Stimulated activated CD4-positive, alpha-beta T cell treated with anti-CD3 and anti-CD28 coated beads, TNF-alpha, amount 100 ng/mL, for 24 hours (primary cell): ENCODE measurements around the gene ABAT.

Source experiments
- DNase-seq, 3 experiments: peaks; one replicate each; pipeline ENCODE4 v3.0.0-alpha.2; 2020; ENCODE audit warnings: low read depth in 3 of 3

Gene ABAT

DNA sequence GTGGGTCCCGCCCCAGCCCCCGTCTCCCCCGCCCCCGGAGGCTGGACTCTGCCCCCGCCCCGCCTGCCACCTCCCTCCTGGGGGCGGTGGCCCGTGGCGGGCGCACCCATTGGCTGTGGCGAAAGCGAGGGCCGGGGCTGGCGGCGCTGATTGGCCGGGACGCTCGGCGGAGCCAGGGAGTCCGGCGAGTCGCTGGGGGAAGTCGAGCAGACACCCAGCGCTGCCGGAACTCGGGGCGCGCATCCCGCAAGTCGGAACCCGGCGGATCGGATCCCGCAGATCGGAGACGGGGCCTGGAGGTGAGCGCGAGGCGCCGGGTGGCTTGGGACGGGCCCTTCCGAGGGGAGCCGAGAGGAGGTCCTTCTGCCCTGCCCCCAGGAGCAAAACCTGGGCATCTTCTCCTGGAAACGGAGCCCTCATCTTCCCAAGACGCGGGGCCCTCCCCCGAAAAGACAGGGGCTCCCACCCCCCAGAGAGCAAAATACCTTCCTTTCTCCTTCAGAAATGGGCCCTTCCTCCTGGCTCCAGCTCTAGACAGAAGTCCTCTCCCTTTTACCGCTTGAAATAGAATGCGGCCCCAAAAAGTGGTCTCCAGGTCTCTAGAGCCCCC, at the start of gene ABAT:
Gene ABAT, plus strand, starts transcription at position 205 of the 610 bp plus-strand sequence. CDS start 61,123 bp downstream, outside the sequence.
- peak; percentile 72 to 84 (median 74) for DNase-seq

DNA sequence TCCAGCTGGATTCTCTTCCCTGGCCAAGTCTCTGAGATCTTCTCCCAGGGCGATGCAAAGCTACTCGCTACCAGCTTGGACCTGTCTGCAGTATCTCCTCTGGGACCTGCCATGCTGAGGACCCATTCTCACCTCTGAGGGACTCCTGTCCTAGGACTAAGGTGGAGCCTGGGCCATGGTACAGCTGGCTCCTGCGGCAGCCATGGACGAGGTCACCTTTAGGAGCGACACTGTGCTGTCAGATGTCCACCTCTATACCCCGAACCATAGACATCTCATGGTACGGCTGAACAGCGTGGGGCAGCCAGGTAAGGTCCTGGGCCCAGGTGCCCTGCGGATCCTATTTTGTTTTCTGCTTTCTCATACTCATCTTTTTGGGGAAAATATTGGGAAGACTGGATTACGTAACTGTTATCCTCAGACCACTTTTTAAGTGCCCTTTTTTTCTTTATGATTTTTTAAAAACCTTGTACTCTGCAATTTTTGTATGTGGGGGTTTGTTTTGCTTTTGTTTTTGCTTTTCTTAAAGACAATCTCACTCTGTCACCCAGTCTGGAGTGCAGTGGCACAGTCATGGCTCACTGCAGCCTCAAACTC, 48.8 kb upstream of the ABAT start:
- DNase-seq = no peak

DNA sequence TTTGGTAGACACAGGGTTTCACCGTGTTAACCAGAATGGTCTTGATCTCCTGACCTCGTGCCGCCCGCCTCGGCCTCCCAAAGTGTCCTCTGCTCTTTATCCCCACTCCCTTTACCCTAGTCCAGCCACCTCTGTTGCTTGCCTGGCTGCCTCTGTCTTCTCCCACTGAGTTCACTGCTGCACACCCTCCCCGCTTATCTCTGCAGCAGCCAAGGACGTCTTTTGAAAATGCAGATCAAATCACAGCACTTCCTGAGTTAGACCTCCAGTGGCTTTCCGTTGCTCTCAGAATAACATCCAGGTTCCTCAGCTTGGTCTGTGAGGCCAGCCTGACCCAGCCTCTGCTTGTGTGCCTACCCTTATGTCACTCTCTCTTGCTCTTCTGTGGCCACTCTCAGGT, 47.5 kb upstream of the ABAT start:
- DNase-seq = no peak

DNA sequence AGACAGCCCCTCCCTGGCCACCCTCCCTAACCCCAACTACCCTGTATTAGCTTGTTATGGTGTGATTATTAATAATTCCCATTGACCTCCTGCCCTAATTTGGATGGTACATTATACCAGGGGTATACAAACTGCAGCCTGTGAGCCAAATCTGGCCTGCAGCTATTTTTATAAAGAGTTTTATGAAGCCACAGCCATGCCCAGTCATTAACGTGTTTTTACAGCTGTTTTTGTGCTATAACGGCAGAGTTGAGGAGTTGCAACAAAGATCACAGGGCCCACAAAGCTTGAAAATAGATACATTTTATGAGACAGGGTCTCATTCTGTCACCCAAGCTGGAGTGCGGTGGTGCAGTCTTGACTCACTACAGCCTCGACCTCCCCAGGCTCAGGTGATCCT, 47.0 kb upstream of the ABAT start:
- DNase-seq = no peak

DNA sequence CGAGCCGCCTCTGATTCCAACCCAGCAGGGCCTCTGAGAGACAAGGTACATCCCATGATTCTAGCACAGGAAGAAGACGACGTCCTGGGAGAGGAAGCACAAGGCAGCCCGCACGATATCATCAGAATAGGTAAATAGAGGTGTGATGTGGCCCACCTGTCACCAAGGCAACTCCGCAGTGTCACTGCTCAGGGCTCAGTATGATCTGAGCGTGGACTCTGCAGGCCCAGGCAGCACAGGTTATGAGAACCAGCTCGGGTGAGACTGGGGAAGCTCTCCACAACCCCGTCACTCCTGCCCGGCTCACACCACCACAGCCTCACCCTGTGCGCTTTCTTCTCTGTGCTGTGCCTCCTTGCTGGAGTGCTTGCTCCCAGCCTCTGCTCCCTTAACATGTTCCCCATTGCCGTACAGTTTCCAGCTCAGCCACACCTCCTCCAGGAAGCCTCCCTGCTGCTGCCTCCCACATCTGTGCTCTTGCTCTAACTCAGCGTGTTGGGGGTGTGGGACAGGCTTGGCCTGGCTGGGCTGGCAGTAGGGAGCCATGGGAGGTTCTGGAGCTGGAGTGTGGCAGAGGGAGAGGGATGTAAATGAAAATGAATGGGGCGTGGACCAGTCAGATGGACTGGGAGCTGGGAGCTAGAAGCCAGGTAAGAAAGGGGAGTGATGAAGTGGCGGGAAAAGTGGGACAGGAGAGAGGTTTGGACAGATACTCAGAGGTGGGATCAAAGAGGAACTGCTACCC, 45.3 kb upstream of the ABAT start:
- DNase-seq = no peak

DNA sequence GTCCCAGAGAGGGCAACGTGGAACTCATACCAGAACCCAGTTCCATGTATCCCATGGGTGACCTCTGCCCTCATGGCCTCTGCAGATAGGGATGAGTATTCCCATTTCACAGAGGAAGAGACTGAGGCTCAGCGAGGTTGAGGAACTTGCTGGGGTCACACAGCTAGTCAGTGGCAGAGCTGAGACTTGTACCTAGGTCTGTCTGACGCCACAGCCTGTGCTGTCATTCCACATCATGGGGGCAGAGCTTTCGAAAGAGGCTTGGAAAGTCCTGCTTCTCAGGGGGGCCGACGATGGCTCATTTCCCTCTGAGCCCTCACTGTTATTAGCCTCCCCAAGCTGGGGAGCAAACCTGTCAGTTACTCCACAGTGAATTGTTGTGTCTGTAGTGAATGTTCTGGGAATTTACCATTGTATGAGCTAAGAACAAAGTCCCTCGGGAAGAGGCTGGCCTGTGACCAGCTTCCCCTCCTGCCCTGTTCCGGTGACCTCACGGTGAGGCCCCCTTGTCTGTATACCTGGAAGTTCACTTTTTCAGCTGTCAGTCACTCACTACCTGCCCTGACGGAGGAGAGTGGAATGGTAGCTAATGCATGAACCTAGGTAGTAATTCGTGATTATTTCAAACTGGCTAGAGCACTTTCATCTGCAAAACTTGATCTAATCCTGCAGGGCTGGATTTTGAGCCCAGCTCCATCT, 44.0 kb upstream of the ABAT start:
- no peak for DNase-seq

DNA sequence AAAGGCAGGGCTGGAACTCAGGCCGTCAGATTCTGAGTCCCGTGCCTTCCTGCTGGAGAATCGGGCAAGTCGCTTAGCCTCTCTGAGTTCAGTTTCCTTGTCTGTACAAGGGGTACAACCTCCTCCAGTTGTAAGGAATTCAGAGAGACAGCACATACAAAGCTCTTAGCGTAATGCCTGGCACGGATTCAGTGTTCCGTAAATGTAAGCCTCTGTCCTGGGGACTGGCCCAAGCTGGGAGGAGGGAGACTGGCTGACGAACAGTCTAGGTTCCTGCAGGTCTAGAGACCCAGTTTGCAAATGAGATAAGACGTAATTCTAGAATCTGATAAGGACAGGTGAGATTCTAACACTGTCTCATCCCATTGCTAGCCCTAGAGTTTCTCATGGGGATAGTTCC, 43.0 kb upstream of the ABAT start:
- no peak for DNase-seq

DNA sequence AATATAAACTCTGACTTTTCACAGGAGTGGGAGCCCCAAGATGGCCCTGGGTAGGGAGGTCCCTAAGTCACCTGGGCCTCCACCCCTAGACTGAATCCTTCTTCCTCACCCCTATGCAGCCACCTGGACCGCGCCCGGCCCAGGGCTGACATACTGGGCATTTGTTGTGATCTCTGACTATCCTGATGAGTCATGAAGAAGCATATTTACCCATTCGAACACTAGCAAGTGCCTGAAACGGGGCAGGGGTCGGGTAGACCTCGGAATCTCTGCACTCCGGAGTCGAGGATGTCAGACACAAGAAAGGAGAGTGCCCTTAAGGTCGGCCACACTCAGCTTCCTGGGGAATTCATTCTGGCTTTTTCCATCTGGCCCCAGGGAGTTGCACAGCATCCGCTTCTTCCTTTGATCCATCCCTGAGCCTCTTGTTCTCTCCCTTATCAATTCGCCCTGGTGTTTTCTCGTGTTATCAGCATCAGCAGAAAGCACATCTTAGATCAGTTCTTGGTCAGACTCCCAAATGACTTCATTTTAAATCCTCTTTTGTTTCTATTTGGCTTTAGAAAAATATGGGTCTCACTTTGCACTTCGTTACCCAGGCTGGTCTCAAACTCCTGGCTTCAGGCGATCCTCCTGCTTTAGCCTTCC, 42.5 kb upstream of the ABAT start:
- DNase-seq = no peak

DNA sequence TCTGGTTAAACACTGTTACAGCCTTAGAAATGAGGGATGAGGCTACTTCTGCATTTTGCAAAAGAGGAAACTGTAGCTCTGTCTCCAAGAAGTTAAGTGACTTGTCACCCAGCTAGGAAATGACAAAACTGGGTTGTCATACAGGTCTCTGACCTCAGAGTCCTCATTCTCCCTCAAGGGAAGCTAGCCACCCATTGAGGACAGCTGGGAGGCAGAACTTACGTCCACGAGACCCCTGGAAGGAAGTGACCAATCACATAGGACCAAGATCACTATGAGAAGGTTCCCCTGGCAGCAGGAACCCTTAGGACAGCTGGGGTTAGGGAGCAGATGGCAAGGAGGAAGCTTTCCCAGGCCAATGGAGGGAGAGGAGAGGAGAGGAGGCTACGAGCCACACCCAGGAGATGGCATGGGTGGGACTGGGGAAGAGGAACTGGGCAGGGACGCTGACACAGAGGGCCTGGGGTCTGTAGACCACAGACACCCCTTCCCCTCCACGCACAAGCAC, 41.7 kb upstream of the ABAT start:
- DNase-seq = no peak

DNA sequence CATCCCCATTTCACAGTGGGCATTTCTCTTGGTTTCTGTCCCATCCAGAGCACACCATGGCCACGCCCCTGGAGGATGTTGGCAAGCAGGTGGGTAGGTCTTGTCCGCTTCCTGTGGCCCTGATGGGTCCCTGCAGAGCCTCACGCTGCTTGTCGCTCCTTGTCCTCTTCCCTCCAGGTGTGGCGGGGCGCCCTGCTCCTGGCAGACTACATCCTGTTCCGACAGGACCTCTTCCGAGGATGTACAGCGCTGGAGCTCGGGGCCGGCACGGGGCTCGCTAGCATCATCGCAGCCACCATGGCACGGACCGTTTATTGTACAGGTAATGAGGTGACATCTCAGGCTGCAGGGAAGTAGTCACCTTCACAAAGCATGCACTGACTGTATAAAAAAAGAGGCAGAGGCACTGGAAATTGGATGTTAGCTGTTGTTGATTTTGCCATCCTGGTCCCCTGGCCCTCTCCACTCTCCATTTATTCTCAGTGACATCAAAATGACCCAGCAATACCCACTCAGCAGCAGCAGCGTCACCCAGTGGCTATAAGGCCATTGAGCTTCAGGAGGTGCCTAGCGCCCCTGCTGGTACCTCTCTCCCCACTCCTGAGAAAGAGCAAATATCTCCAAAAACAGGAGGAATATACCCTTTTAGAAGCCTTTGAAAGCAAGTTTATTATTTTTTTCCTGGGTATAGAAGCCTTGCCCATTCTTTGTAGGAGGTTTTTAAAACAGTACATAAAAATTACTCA, 39.3 kb upstream of the ABAT start:
- no peak for DNase-seq

DNA sequence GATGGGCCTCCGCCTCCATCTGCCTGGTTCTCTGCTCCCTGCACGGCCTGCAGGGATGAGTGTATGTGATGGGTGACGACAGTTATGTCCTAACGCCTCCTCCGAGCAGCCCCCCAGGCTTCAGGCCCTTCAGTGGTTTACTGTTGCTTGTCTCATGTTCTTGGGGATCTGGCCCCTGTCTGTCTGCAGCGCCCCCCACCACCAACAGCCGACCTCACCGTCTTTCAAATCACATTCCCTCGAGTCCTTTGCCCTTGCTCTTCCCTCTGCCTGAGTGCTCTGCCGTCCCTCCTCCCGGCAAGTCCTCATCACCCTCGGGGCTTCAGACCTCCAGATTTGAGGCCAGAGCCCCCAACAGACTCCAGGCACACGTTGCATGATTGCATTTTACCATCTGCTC, 34.7 kb upstream of the ABAT start:
- DNase-seq = no peak

DNA sequence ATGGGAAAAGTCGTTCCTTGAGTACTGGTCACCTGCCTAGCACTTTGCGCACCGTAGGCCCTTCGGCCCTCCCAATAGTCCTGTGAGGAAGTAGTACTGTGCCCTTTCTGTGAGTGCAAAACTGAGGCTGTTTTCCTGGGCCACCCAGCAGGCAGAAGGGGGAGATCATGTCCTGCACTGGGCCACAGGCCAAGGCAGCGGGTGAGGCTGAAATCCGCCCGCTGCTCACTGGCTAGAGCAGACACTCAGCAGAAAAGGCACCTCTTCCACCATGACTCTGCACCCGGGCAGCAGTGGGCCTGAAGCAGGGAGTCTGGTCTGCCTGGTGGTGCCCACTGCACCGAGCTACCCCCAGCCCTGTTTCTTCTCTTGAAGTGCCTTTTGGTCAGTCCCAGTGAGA, 32.7 kb upstream of the ABAT start:
- no peak for DNase-seq

DNA sequence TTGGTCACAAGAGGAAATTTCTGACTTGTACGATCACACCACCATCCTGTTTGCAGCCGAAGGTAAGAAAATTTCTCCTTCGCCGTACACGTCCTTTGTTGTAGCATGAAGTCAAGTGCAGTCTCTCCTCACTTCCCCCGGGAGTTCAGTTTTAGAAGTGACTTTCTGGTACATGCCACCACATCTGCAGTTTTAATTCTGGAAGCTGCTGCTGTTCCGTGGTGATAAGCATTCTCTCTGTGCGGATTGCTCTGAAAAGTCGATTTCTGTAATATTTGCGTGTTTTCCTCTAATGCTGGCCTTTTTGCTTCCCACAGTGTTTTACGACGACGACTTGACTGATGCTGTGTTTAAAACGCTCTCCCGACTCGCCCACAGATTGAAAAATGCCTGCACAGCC, 32.3 kb upstream of the ABAT start:
- no peak for DNase-seq

DNA sequence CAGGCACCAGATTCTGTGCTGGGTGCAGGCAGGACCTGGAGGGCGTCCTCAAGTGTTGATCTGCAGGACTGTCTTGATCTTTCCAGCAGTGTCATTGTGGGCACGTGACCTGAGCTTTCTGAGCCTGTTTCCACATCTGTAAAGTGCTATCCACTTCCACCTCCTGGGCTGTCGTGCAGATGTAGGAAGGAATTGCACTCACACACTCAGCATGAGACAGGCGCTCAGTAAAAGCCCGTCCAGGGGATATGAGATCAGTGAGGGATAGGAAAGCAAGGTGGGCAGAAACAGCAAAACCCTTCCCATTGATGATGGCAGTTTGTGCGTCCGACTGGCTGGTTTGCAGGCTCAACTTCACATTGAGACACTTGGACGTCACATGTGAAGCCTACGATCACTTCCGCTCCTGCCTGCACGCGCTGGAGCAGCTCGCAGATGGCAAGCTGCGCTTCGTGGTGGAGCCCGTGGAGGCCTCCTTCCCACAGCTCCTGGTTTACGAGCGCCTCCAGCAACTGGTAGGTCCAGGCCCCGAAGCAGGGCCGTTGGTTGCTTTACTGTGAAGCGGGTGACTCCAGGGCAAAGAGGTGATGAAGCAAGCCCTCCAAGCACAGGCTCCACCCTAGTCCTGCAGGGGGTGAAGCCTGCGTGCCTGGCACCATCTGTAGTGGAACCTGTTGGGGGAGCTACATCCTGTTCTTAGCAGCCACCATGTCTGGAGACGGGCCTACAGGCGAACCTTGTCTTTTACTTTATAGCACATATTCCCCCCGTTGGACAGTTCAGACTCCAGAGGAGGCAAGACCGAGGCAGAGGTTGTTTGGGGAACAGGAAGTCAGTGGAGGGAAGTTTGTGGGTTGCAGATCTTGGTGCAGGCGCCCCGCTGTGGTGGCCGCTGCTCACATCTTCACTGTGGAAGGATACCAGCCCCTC, 29.9 kb upstream of the ABAT start:
- DNase-seq = no peak

DNA sequence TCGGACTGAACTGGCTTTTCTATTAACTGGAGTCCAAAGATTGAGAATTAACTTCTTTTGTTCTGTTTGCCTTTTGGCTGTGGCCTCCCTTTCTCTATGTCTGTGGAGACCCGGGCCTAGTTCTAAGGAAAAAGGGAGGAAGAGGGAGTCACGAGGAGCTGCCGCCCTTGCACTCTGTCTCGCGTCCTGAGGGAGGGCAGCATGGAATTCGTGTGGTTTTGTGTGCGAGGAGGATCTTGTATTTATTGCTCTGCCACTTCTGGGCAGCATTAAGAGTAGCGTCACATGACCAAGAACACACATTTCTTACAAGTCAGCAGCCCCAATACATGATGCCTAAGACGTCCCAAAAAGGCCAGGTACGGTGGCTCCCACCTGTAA, 29.3 kb upstream of the ABAT start:
- DNase-seq = no peak

DNA sequence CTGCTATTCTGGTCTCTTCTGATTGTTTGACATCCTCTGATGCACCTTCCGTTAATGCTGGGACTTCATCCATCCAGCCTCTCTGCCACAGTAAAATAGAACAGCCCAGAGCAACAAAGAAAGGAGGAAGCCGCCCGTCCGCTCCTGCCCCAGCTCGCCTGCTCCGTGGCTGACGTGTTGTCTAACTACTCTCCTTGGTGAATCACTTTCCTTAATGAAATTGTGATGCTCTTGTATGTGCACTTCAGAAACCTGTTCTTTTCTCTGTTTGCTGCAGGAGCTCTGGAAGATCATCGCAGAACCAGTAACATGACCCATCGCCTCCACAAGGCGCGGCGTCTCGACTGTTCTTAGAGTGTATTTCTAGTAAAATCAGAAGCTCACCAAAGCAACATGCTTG, 28.6 kb upstream of the ABAT start:
- no peak for DNase-seq

DNA sequence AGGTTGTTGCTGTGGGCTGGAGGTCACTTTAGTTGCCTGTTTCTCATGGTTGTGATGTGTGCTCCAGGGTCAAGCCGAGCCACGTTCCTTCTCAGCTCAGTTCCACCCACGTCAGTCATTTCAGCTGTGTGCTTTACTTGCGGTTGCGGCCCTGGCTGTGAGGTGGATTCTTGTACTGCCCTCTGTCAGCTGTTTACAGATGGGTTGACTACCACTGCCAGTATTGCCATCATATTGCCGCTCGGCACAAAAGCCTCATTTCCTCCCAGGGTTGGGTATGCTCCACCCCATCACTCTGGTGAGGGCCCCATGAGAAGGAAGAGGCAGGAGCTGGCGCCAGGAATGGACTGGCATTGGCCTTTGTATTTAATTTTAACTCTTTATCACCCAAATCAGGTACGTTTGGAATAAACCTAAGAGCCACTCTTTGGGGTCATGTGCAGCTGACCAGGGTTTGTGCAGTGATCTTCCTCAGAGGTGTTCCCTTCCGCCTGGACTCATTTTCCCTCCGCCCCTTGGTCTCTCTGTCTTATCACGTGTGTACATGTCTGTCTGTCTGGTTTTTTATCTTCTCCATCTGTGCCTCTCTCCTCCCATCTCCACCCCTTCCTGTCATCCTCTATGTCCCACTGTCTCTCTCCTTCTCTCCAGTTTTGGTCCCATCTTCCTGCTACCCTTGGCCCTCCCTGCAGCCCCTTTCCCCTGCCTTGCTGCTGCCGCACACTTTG, 27.9 kb upstream of the ABAT start:
- DNase-seq = no peak

DNA sequence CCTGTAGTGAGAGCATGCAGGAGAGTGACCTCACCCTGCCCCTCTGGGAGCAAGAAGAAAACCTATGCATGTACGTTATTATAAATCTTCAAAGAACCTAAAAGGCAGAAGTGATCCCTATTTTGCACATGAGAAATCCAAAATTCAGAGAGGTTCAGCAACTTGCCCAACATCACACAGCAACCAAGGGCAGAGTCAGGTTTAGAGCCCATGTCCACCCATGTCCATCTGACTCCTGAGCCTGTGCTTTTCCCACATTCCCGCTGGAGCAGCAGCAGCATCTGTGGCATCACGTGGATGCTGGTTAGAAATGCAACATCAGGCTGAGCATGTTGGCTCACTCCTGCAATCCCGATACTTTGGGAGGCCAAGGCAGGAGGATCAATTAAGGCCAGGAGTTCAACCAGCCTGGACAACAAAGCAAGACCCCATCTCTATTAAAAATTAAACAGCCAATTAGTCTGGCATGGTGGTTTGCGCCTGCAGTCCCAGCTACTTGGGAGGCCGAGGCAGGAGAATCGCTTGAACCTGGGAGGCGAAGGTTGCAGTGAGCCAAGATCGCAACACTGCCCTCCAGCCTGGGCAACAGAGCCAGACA, 26.6 kb upstream of the ABAT start:
- DNase-seq = no peak

DNA sequence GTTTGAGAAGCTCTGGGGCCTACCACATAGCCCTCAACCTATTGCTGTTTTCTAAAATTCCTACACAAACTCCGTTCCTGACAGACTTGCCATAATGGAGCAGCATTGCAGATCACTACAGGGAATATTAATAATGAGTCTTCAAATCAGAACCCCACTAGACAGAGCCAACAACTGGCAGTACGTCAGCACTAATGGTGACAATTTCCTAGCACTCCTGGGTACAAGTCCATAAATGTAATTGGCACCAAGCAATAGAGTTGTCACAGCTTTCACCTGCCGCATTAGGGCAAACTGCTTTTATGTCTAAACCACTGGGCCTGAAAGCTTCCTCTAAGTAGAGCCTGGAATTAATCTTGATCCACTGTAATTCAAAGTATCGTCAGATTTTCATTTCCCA, 25.5 kb upstream of the ABAT start:
- DNase-seq = no peak
